K562 (cell line): Measurements from ENCODE around the gene ACP1.

Source experiments
- TAF1 ChIP-seq: IDR thresholded peaks from 2 replicates; pipeline ENCODE4 v1.6.1; 2011; ENCODE audit warnings: mild to moderate bottlenecking, low read length, moderate library complexity; ENCODE audit not compliant: insufficient read depth, control insufficient read depth, severe bottlenecking; ENCODE audit errors: extremely low read depth
- TF ChIP-seq, protein P1 (sequence below), 2 experiments: fragments of 450-650 bp; conservative IDR thresholded peaks; 2 replicates each; pipeline ENCODE4 v1.6.1; 2017; ENCODE audit warnings: mild to moderate bottlenecking in 2 of 2, moderate library complexity in 2 of 2
- TF ChIP-seq, protein P2 (sequence below), 3 experiments: IDR thresholded peaks in 2 of 3; conservative IDR thresholded peaks in 1 of 3; 2 replicates each; pipeline ENCODE4 v1.5.1; 2011 to 2012; ENCODE audit warnings: low read length in 3 of 3, mild to moderate bottlenecking in 3 of 3, control low read depth in 2 of 3, improper control_type of control experiment in 1 of 3, inconsistent platforms in 1 of 3, low read depth in 1 of 3, mixed read lengths in 1 of 3, moderate library complexity in 1 of 3; ENCODE audit not compliant: insufficient read depth in 2 of 3
- TF ChIP-seq, protein P3 (sequence below): sonication (generic); formaldehyde crosslinking; IDR thresholded peaks from 2 replicates; pipeline ENCODE4 v1.8.0; 2023; ENCODE audit warnings: missing genetic modification reagents, mild to moderate bottlenecking, borderline replicate concordance

GRCh38 chr2:268323-268722 is 3.6 kb downstream of the ACP1 start:
- TF ChIP-seq, protein P1, sequence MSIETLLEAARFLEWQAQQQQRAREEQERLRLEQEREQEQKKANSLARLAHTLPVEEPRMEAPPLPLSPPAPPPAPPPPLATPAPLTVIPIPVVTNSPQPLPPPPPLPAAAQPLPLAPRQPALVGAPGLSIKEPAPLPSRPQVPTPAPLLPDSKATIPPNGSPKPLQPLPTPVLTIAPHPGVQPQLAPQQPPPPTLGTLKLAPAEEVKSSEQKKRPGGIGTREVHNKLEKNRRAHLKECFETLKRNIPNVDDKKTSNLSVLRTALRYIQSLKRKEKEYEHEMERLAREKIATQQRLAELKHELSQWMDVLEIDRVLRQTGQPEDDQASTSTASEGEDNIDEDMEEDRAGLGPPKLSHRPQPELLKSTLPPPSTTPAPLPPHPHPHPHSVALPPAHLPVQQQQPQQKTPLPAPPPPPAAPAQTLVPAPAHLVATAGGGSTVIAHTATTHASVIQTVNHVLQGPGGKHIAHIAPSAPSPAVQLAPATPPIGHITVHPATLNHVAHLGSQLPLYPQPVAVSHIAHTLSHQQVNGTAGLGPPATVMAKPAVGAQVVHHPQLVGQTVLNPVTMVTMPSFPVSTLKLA (conservative IDR thresholded peaks at IDR 0.05), result no peak
- TF ChIP-seq, protein P2, sequence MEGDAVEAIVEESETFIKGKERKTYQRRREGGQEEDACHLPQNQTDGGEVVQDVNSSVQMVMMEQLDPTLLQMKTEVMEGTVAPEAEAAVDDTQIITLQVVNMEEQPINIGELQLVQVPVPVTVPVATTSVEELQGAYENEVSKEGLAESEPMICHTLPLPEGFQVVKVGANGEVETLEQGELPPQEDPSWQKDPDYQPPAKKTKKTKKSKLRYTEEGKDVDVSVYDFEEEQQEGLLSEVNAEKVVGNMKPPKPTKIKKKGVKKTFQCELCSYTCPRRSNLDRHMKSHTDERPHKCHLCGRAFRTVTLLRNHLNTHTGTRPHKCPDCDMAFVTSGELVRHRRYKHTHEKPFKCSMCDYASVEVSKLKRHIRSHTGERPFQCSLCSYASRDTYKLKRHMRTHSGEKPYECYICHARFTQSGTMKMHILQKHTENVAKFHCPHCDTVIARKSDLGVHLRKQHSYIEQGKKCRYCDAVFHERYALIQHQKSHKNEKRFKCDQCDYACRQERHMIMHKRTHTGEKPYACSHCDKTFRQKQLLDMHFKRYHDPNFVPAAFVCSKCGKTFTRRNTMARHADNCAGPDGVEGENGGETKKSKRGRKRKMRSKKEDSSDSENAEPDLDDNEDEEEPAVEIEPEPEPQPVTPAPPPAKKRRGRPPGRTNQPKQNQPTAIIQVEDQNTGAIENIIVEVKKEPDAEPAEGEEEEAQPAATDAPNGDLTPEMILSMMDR (IDR thresholded peaks at IDR 0.05 in 2 of 3, conservative IDR thresholded peaks at IDR 0.05 in 1 of 3; ENCODE audit: insufficient read depth in 2 of 3, low read depth in 1 of 3, low read length in 3 of 3), result no peak
- TF ChIP-seq, protein P3, sequence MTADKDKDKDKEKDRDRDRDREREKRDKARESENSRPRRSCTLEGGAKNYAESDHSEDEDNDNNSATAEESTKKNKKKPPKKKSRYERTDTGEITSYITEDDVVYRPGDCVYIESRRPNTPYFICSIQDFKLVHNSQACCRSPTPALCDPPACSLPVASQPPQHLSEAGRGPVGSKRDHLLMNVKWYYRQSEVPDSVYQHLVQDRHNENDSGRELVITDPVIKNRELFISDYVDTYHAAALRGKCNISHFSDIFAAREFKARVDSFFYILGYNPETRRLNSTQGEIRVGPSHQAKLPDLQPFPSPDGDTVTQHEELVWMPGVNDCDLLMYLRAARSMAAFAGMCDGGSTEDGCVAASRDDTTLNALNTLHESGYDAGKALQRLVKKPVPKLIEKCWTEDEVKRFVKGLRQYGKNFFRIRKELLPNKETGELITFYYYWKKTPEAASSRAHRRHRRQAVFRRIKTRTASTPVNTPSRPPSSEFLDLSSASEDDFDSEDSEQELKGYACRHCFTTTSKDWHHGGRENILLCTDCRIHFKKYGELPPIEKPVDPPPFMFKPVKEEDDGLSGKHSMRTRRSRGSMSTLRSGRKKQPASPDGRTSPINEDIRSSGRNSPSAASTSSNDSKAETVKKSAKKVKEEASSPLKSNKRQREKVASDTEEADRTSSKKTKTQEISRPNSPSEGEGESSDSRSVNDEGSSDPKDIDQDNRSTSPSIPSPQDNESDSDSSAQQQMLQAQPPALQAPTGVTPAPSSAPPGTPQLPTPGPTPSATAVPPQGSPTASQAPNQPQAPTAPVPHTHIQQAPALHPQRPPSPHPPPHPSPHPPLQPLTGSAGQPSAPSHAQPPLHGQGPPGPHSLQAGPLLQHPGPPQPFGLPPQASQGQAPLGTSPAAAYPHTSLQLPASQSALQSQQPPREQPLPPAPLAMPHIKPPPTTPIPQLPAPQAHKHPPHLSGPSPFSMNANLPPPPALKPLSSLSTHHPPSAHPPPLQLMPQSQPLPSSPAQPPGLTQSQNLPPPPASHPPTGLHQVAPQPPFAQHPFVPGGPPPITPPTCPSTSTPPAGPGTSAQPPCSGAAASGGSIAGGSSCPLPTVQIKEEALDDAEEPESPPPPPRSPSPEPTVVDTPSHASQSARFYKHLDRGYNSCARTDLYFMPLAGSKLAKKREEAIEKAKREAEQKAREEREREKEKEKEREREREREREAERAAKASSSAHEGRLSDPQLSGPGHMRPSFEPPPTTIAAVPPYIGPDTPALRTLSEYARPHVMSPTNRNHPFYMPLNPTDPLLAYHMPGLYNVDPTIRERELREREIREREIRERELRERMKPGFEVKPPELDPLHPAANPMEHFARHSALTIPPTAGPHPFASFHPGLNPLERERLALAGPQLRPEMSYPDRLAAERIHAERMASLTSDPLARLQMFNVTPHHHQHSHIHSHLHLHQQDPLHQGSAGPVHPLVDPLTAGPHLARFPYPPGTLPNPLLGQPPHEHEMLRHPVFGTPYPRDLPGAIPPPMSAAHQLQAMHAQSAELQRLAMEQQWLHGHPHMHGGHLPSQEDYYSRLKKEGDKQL (CRISPR knock-in tag), result no peak
- TF ChIP-seq TAF1, result no peak
